GM21825 (cell line): ENCODE measurements around the gene SLC30A10.
"Not testable (repeated sequence)": the region's sequence is repeated elsewhere in the genome, so short reads cannot be mapped to it uniquely, and the experiment has no call there.

Experiments
- ATAC-seq: cut with Tn5 transposase; IDR thresholded peaks from one replicate; pipeline ENCODE4 v1.9.1; 2021; ENCODE audit warnings: mild to moderate bottlenecking, moderate library complexity; ENCODE audit not compliant: unreplicated experiment

SLC30A10 gene

DNA sequence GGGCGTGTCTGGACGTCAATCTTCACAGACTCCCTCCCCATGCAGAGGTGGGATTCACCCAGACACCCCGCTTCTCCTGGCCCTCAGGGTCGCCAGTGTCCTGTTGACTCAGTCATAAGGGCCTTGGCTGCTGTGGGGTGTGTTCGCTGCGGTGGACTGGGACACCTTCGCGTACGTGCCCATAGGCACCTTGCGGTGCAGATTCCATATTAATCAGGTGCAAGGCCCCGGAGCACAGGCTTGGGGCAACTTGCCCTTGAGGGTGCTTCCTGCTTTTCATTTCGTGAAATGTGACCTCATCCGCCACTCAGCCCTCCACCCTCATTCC, 398 bp upstream of the SLC30A10 start:
- no peak for ATAC-seq

DNA sequence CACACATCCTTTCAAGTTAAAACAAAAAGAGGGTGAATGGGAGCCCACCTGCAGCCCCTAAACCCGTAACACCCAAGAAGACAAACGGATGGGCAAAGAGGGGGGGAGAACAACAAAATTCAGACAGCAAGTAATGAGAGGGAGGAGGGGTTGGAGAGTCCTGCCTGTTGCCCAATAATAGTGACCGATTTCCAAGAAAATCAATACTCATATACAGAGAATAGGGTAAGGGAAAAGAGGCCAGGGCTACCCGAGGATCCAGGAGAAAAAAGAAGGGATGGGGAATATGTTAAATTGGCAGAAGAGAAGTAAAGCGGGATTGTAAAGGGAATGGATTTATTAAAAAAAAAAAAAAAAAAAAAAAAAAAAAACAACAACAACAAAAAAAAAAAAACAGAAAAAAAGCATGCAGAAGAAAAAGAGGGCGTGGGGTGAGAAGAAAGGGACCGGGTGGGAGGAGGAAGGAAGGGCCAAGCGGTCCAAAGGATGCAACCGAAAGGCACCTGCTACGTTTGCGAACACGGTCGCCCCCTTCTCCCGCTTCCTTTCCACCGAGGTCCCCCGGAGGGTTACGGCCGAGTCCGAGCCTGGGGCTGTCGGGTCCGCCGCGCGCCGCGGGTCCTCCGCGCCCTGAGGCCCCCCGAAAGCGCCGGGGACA, 930 bp downstream of the SLC30A10 start:
- no peak for ATAC-seq

DNA sequence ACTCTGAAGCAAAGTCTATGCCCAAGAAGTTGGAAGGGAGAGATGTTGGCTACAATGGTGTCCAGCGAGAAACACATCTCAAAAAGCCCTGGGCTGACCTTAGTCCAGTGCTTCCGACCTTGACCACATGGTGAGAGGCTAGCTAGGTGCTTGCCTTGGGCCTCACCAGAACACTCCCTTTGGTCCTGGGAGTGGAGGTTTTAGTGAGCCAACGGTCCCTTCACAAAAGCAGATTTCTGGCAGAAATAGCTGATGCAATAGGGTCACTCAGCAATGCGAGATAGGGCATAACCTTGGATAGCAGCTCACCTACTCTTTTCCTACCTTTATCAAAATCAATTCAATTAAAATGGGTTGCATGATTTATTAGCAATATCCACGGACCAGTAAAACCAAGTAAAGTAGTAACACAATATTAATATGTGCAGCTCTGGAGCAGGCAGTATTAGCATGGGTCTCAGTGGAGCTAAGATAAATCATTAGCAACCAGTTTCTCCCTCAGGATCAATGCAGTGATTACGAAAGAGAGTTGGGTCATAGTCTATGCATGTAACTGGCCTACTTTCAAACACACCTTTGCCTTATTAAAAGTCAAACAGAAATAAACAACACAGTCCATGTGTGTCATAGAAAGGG, 1.9 kb downstream of the SLC30A10 start:
- ATAC-seq, result no peak

DNA sequence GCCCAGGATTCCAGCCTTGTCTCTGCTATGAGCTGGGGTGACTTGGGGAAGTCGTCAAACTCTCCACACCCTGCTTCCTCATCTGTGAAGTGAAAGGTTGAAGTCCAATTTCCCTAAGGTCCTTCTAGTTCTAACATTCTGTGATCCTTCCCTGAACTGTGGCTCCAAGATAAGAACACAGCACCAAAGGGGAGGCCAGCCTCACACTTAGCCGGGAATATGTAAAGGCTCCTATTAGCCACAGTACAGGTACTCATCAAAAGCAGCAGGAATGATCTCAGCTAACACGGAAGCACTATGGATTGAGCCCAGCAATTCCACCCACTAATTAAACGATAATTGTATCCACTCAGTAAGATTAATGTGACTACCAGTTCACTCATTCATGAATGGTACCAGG, 4.0 kb downstream of the SLC30A10 start:
- no peak for ATAC-seq

DNA sequence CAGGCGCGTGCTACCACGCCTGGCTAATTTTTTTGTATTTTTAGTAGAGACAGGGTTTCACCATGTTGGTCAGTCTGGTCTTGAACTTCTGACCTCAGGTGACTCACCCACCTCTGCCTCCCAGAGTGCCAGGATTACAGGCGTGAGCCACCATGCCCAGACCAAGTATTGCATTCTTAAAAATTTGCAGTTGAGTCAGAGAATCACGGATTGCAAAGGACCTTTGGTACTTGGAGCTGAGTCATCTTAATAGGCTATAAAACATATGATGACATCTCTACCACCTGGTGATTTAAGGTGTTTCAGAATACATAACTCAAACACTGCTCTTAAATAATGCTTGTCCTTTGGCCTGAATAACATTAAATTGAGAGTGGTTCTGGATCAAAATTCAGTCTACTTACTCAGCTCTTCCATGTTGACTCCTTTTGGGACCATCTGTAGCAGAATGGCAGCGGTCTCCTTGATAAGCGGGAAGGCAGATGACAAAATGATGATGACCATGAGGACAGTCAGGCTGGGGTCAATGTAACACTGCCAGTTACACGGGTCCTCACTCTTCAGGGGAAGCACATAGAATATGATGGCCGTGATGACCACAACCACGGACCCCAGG, 10.4 kb downstream of the SLC30A10 start:
- no peak for ATAC-seq

DNA sequence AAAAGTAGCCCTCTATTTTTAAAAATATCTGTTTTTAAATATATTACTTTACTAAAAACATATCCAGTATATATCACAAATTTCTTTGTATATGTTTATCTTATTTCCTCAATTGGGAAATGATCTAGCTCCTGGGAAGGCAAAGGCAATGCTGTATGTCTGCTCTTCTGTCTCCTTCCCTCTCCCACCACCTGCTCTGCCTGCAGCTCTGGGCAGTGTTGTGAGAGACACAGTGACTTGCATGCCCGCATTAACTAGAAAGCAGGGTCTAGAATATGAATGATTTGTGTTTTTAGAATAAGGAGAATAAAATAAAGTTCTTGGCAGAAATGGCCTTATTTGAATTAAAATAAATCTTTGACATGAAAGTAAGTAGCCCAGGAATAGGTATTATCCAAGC, 11.1 kb downstream of the SLC30A10 start:
- no peak for ATAC-seq

DNA sequence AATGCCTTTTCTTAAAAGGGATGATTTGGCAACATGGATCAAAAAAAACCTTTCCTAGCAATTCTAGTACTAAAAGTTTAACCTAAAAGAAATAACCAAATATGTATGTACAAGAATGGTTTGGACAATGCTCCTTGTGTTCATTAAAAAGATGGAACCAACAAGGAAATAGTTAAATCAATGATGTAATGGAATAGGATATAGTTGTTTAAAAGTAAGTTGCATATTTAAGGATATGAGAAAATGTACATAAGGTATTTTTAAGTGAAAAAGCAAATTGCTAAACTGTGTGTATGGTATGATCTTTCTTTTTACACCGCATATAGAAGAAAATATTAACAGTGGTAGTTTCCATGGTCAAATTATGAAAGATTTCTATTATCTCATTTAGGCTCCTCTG, 12.1 kb downstream of the SLC30A10 start:
- ATAC-seq, result no peak

DNA sequence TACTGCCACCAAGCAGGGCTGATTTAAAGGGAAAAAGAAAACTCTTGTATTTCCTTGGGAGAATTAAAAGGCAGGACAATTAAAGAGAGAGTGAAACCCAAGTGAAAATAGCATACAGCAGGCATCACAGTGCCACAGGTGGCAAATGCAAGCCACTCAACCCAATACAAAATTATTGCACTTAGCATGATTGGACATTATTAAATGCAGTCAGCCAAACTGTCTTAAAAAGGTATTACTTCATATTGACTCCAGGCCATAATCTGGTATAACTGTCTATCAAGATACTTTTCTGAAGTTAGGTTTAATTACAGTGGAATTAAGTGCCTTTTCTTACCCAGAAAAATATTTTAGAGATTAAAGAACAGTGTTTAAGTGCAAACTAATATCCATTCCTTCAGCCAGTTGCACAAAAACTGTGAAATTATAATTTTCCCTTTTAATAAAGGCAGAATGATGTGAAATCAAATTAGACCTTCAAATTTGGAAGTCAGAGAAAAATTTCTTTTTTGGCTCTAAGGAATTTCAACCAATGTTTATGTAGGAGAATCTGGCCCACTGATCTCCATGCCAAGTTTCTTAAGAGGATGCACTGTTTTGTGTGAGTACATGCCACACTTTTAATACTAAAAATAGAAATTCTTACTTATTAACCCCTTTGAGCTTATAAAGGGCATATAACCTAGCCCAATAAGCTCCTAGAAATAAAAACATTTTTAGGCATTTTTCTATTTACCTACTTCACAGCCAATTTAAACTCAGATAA, 15.2 kb downstream of the SLC30A10 start:
- no peak for ATAC-seq

DNA sequence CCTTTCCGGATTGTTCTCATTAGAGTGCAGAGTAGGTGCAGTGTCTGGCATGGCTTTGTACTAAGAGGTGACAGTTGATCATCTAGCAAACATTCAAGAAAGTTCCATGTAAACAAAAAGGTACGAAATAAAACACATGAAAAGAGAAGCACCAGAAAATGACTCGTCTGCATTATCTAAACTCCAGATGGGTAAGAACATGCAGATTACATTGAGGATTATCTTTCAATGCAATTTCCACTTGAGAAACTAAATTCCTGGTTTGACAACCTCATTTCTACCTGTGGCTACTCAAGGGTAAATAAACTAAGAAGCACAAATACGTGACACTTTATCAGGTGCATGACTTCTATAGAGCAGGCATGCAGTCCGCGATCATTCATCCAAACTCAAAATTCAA, 17.6 kb downstream of the SLC30A10 start:
- no peak for ATAC-seq

DNA sequence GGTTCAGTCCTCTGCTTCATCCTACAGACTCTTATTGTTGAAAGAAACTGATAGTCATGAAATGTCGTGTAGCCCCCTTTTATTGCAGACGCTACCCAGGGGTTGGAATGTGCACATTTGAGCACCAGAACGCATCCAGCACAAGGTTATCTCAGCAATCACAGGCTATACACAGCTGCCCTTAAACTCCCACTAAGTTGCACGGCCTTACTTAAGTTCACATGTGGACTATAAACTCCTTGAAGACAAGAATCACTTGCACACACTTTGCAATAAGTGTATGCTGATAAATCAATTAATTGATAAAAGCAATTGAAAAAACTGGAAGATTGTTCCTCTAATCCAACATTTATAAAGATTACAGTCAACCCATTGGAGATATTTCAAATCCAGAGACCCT, 18.9 kb downstream of the SLC30A10 start:
- no peak for ATAC-seq

DNA sequence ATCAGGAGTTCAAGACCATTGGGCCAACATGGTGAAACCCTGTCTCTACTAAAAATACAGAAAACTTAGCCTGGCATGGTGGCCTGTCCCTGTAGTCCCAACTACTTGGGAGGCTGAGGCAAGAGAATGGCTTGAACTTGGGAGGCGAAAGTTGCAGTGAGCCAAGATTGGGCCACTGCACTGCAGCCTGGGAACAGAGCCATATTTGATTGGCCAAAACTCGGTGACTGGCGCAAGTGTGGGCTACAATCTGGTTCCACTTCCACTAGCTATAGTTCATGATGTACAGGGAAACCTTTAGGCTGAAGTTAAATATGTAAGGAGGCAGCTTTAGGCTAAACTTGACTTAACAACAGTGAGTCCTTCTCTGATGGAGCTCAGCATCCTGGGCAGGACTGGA, 20.2 kb downstream of the SLC30A10 start:
- no peak for ATAC-seq

DNA sequence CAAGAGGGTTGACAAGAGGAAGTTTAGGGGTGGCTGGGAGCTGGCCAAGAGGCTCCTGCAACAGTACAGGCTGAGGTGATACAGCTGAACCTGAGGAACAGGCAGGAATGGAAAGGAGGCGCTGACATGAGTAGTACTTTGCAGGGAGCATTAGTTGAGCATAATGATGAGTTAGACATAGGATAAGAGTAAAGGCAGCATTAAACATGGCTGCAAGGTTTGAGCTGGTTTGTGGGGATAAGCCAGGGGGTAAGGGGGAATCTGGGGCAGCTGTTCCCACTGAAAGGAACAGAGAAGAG, 20.6 kb downstream of the SLC30A10 start:
- ATAC-seq, result no peak

DNA sequence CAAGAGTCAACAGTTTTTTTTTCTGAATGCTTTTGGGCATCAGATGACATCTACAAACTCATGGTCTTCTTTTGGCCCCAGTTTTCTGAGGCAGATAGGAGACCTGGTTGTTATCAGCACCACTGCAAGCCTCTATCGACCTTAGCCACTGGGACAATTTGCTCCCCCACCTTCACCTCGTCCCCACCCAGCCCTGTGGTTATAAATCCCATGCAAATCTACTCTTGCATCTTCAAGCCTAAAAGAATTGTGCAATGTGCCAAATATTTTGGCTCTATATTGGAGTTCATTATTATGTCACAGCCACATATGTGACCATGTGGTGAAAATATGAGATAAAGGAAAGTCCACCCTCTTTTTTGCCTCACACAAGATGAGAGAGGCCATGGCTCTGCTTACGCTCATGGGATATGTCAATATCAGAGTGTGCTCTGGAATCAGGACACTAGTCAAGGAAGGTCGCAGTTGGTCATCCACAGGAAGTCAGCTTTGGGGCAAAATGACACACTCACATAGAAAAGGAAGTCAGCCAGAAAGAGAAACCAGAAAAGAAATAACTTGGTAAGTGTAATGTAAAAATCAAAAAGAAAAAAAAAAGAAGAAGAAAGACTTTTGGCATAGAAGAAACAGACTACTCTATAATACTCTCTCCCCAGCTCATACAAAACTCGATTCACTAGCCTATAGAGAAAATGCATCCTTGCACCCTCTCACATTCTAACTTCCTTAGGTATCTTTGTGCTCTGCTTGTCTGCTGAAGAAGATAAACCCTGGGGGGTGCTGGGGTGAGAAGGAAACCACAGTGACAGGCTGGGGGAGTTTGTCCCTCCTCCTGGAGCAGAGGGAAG, 21.2 kb downstream of the SLC30A10 start:
- no peak for ATAC-seq

DNA sequence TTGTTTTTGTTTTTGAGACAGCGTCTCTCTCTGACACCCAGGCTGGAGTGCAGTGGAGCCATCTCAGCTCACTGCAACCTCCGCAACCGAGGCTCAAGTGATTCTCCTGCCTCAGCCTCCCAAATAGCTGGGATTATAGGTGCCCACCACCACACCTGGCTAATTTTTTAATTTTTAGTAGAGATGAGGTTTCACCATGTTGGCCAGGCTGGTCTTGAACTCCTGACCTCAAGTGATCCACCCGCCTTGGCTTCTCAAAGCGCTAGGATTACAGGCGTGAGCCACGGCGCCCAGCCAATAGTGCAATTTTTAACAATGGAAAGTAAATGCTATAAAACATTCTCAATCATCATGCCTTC, 21.8 kb downstream of the SLC30A10 start:
- not testable (repeated sequence) for ATAC-seq

DNA sequence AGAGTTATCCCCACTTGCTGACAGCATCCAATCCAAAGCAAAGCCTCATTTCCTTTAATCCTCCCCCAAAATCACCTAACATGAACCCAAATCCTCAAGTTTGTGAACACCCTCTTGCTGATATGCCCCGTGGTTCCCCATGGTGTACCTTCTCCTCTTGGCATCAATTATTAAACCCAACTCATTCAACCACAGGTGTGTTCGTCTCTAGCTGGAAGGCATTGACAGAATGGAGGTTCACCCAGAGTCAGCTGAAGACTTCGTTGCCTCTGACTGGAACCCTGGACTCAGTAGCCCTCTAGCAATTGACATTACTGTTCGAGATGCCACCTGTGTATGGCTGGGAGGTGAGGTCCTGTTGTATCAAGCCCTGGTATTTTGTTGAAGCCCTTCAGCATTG, 22.8 kb downstream of the SLC30A10 start:
- ATAC-seq, result no peak

DNA sequence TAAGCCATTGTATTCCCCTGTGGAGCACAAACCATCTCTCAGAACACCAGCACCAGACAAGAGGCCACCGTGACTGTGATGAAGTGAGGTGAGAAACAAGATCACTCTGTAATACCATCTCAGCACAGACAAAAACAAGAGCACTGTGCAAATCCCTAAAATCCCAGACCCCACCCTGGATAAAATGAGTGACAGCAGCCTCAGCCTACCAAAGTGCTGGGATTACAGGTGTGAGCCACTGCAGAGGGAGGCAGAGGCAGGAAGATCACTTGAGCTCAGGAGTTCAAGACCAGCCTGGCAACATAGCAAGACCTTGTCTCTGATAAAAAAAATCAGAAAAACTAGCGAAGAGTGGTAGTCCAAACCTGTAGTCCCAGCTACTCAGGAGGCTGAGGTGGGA, 23.4 kb downstream of the SLC30A10 start:
- no peak for ATAC-seq

DNA sequence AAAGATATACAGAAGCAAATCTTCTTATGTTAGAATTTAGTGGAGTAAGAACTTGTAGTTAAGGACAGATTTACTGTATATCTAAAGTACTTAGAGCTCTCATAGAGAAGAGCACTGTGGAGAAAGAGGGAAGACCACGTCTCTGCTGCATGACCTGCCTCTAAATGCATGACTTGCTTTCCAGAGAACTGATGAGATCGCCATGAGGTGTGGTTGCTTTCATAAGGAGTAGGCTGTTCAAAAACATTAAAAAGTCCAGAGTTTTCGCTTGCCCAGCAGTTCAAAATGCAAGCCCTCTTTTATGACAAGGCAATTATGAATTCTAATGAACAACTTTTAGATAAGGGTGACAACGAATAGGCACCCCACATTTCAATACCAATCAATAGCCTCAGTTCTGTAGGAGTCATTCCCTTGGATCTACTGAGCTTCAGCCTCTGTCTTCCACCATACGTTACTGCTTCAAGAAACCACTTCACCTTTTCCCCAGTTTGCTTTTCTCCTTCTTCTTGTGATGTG, 24.9 kb downstream of the SLC30A10 start:
- ATAC-seq, result no peak

DNA sequence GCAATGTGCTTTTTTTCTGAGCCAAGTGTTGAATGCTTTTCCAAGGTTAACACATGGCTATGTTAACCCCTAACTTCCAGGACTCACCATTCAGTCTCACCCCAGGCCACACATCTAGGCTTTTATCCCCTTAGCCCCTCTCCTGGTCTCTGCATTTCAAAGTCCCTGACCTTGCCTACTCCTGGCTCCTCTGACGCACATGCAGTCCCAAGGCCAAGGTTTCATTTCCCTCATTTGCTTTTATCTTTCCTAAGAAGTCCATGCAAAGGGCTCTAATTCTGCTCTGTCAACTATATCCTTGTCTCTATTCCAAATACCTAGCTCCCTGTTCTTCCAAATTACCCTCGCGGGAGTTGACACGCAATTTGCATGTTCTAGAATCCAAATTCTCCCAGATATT, 25.4 kb downstream of the SLC30A10 start:
- no peak for ATAC-seq

DNA sequence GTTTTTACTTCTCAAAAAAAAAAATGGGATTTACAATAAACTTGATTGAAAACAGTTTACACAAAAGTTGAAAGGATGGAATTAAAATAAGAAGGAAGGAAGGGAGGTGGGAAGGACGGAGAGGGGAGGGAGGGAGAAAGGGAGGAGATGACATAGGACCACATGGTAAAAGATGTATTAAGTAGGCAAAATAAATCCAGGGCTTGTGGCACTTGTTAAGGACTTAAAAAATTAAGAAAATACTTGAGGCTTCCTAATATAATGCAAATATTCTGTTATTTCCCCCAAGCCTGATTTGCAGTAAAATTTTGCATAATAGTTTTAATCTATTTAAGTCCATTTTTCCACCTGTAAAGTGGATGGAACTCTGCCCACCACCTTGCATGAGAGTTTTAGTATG, 27.5 kb downstream of the SLC30A10 start:
- no peak for ATAC-seq

DNA sequence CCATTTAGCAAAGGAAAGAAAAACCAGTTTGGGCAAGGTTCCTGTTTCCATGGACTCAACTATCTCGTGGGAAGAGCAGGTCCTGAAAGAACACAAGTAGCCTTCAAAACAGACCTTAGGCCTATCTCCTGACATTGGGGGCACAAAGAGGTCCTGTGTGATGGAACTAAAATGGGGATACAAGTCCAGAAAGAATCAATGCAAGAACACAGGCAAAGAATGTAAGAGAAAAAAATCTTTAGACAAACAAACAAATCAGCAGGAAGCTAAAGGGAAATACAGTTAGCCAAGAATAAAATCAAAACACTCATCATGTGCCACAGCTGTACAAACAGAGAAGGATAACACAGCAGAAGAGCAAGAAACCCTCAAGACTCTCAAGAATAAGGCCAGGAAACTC, 28.2 kb downstream of the SLC30A10 start:
- ATAC-seq, result no peak

DNA sequence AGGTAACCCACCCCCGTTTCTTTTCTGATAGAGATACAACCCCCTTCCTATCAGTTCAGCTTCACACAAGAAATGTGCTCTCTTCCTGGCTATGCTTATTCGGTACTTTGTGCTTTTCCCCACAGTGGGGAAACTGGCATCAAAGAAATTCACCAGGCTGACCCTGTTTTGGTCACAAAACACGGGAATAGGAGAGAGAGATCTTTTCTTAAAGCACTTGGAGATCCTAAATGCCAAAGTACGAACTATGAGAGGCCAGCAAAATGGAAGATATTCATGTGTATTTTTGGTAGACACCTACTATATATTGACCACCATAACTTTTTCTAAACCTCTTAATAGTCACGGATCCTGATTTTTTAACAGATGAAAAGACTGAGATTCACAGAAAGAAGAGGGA, 30.0 kb downstream of the SLC30A10 start:
- no peak for ATAC-seq
